Natural killer cell (primary cell): ENCODE measurements around the gene ADRA2C. TPM values are rescaled to one million over a fixed set of nuclear protein-coding genes. Genes with fewer than 3 reads are reported as not detected.

Source experiments
- ATAC-seq, 3 donors: fragments of 150-1000 bp in 2 of 3; fragments of 200-7000 bp in 1 of 3; cut with Tn5 transposase; 1 replicate in 1 of 3; 2 replicates in 2 of 3; pipeline ENCODE4 v1.10.0; 2021; ENCODE audit warnings: mild to moderate bottlenecking in 2 of 3, moderate library complexity in 2 of 3
- DNase-seq, 2 donors: peaks; one replicate each; pipeline versions ENCODE4 v3.0.0 to v3.0.0-alpha.2; 2013 to 2021; ENCODE audit warnings: mixed read lengths in 1 of 2
- H3K27ac ChIP-seq: one replicate; pipeline ENCODE4 v1.5.1; 2013; ENCODE audit warnings: mild to moderate bottlenecking, low read length
- H3K27me3 ChIP-seq: one replicate; pipeline ENCODE4 v1.6.1; 2013; ENCODE audit warnings: low read length; ENCODE audit not compliant: control insufficient read depth, insufficient read depth
- H3K36me3 ChIP-seq: one replicate; pipeline ENCODE4 v1.6.1; 2013; ENCODE audit warnings: low read length; ENCODE audit not compliant: control insufficient read depth, insufficient read depth
- H3K4me1 ChIP-seq: one replicate; pipeline ENCODE4 v1.6.1; 2013; ENCODE audit warnings: low read length; ENCODE audit not compliant: control insufficient read depth, insufficient read depth
- H3K4me3 ChIP-seq: one replicate; pipeline ENCODE4 v1.5.1; 2013; ENCODE audit warnings: low read length
- H3K9me3 ChIP-seq: one replicate; pipeline ENCODE4 v1.6.1; 2013; ENCODE audit warnings: low read length; ENCODE audit not compliant: control insufficient read depth, insufficient read depth
- H3K27ac Mint-ChIP-seq, 2 donors: one replicate each; pipeline ENCODE4 v1.8.0; 2022; ENCODE audit warnings: mild to moderate bottlenecking in 2 of 2, mixed read lengths in 2 of 2, moderate library complexity in 1 of 2
- H3K27me3 Mint-ChIP-seq, 2 donors: one replicate each; pipeline ENCODE4 v1.8.0; 2022; ENCODE audit warnings: low read depth in 2 of 2, mixed read lengths in 2 of 2
- H3K36me3 Mint-ChIP-seq: one replicate; pipeline ENCODE4 v1.8.0; 2022; ENCODE audit warnings: mixed read lengths
- H3K4me1 Mint-ChIP-seq, 2 donors: one replicate each; pipeline ENCODE4 v1.8.0; 2022; ENCODE audit warnings: mixed read lengths in 2 of 2
- H3K4me3 Mint-ChIP-seq: one replicate; pipeline ENCODE4 v1.8.0; 2022; ENCODE audit warnings: mild to moderate bottlenecking, moderate library complexity, mixed read lengths
- H3K9me3 Mint-ChIP-seq, 2 donors: one replicate each; pipeline ENCODE4 v1.8.0; 2022; ENCODE audit warnings: mixed read lengths in 2 of 2
- WGBS: methylation state at CpG from one replicate; pipeline ENCODE4 v1.1.7; 2013; ENCODE audit warnings: missing lambda C conversion rate; ENCODE audit not compliant: insufficient coverage; 5-methylcytosine and 5-hydroxymethylcytosine counted together
- intact Hi-C: fragments of 100-400 bp; cut with micrococcal nuclease; formaldehyde crosslinking; loops from one replicate; pipeline ENCODE4 v1.14.2; 2022
- total RNA-seq, 4 donors: library from RNA; stranded (reverse); fragments of 120-200 nt in 1 of 4; gene quantifications; one replicate each; pipeline versions ENCODE4 v1.2.3 to v1.2.4, GENCODE V29; 2013 to 2022
- TF ChIP-seq, protein P1 (sequence below): fragments of 200-600 bp; IDR thresholded peaks from one replicate; pipeline ENCODE4 v1.8.0; 2022; ENCODE audit warnings: antibody characterized with exemption

The ADRA2C gene
- total RNA-seq, 3 donors from 2014 or later (not counting 1 experiment from before 2014, with no cell fraction given) = not detected

DNA sequence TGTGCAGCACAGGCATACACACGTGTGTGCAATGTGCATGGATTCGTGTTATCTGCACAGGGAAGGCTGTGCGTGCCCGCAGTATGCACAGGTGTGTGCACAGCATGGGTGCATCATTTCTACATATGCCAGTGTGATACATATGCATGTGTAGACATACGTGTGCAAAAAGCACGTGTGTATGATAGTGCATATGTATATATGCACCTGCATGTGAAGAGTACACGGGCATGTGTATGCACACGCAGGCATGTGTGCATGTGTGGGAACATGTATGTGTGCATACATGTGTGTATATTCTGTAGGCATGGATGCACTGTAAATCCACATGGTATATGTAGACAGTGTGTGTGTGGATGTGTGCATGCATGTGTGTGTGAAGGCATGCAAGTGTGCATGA is 3.9 kb upstream of the ADRA2C start:
- Mint-ChIP-seq H3K4me3 (no peak overlapping the region), H3K27ac (no peak overlapping the region), H3K9me3 (no peaks in the 10 kb centered on the region), H3K27me3 (peaks cover 9 to 10% of the 10 kb centered on the region in 2 donors), H3K36me3 (no peaks in the 10 kb centered on the region), H3K4me1 (no peaks in the 10 kb centered on the region)
- Histone ChIP-seq H3K27ac (no peak overlapping the region), H3K4me3 (no peak overlapping the region), H3K27me3 (peaks cover 8% of the 10 kb centered on the region), H3K9me3 (no peaks in the 10 kb centered on the region), H3K36me3 (no peaks in the 10 kb centered on the region), H3K4me1 (peaks cover 9% of the 10 kb centered on the region)
- 78% methylated on average over 8 of the region's 8 CpGs for WGBS
- intact Hi-C loops = no loop called here
- TF ChIP-seq, protein P1, sequence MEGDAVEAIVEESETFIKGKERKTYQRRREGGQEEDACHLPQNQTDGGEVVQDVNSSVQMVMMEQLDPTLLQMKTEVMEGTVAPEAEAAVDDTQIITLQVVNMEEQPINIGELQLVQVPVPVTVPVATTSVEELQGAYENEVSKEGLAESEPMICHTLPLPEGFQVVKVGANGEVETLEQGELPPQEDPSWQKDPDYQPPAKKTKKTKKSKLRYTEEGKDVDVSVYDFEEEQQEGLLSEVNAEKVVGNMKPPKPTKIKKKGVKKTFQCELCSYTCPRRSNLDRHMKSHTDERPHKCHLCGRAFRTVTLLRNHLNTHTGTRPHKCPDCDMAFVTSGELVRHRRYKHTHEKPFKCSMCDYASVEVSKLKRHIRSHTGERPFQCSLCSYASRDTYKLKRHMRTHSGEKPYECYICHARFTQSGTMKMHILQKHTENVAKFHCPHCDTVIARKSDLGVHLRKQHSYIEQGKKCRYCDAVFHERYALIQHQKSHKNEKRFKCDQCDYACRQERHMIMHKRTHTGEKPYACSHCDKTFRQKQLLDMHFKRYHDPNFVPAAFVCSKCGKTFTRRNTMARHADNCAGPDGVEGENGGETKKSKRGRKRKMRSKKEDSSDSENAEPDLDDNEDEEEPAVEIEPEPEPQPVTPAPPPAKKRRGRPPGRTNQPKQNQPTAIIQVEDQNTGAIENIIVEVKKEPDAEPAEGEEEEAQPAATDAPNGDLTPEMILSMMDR = no peak
- ATAC-seq (no peak), DNase-seq (no peak)

DNA sequence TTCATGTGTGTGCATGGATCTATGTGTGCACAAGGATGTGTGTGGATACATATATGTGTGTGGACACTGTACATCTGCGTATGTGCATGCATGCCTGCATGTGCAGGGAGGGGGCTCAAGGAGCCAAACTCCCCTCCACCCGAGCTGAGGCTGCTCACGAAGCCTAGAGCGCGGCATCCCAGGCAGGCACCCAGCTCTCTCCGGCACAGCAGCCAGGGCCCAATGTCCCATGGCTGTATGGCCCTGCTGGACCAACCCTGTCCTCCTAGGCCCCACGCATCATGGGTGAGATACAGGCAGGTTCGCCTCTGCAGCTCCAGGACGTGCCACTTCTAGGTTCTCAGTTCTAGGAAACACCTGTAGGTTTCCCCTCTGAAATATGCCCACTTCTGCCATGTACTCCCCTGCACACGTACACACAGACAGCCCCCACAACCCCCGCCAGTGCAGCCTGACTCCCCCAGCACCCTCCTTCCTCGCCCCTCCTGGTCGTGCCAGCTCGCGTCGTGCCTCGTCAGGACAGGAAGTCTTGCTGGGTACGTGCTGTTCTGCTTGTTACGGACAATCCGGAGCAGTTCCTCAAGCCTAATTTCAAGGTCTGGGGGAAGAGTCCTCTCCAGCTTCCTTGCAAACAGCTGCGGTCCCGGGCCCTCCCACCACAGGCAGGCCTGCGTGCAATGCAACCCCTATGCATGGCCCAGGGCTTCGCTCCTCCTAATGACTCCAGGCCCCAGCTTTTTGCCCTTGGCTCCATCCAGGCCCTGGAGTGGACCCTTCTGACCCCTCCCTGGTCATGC is 3.2 kb upstream of the ADRA2C start:
- Histone ChIP-seq H3K9me3 (no peaks in the 10 kb centered on the region), H3K27ac (no peak overlapping the region), H3K36me3 (no peaks in the 10 kb centered on the region), H3K4me1 (peaks cover 9% of the 10 kb centered on the region), H3K4me3 (no peak overlapping the region), H3K27me3 (peaks cover 8% of the 10 kb centered on the region)
- Mint-ChIP-seq H3K4me1 (no peaks in the 10 kb centered on the region), H3K27me3 (peaks cover 9 to 14% of the 10 kb centered on the region in 2 donors), H3K27ac (no peak overlapping the region), H3K4me3 (no peak overlapping the region), H3K36me3 (no peaks in the 10 kb centered on the region), H3K9me3 (no peaks in the 10 kb centered on the region)
- WGBS = 28% methylated on average over 24 of the region's 24 CpGs
- DNase-seq (no peak), ATAC-seq (no peak)
- TF ChIP-seq, protein P1 = no peak
- intact Hi-C loops = no loop called here

DNA sequence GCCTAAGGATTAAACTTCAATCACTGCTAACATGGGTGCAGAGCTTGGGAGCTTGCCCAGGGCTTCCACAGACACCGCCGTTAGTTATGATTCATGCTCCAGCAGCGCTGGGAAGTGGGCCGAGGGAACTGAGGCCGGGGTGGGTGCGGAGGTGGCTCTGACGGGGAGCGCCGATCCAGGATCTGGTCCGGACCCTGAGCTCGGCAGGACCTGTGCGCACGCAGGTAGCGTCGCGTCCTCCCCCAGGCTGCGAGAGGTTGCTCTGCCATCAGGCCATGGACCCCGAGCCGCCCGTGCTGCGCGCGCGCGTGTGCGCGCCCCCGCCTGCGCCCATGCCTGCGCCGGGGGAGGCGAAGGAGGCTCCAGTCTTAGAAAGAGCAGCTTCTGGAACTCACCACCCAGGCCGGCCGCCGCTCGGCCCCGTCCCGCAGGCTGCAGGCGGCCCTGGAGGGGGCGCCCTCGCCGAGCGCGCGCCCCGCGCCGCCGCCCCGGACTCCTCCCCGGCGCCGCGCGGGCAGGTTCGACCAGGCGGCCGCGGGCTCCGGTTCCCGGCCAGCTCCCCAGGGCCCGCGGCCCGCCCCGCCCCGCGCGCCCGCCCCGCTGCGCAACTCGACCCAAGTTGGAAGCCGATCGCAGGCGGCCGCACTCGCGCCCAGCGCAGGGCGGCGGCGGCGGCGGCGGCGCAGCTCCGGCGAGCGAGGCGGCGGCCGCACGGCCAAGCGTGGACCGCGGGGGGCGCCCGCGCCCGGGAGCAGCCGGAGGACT is 732 bp upstream of the ADRA2C start:
- intact Hi-C loops = no loop called here
- WGBS = 3% methylated on average over 101 of the region's 101 CpGs
- TF ChIP-seq, protein P1 = no peak
- Histone ChIP-seq H3K9me3 (no peaks in the 10 kb centered on the region), H3K36me3 (no peaks in the 10 kb centered on the region), H3K4me3 (no peak overlapping the region), H3K4me1 (peaks cover 5% of the 10 kb centered on the region), H3K27me3 (peaks cover 8% of the 10 kb centered on the region), H3K27ac (no peak overlapping the region)
- no peaks in the 10 kb centered on the region for H3K4me1 Mint-ChIP-seq
- no peak for ATAC-seq
- no peaks in the 10 kb centered on the region for H3K36me3 Mint-ChIP-seq
- no peak for DNase-seq
- H3K27ac Mint-ChIP-seq = no peak overlapping the region
- H3K9me3 Mint-ChIP-seq = no peaks in the 10 kb centered on the region
- H3K4me3 Mint-ChIP-seq = no peak overlapping the region
- peaks cover 9 to 18% of the 10 kb centered on the region in 2 donors for H3K27me3 Mint-ChIP-seq
